Gastroesophageal sphincter (tissue), 3 donors: ENCODE results near the gene ZNF512.

Experiments
- EP300 ChIP-seq: sonication (generic); formaldehyde crosslinking; IDR thresholded peaks from one replicate; pipeline ENCODE4 v1.6.1; 2017; ENCODE audit warnings: antibody characterized with exemption, mild to moderate bottlenecking
- POLR2A ChIP-seq, 2 donors: fragments of 450-650 bp; IDR thresholded peaks; one replicate each; pipeline ENCODE4 v1.6.1; 2017; ENCODE audit warnings: antibody characterized with exemption in 2 of 2, mild to moderate bottlenecking in 2 of 2, moderate library complexity in 1 of 2
- TF ChIP-seq, protein P1 (sequence below), 4 experiments: fragments of 200-600 bp in 2 of 4; fragments of 450-650 bp in 2 of 4; sonication (generic) in 1 of 4; IDR thresholded peaks; one replicate each; pipeline ENCODE4 v1.5.1; 2017 to 2019; ENCODE audit warnings: antibody characterized with exemption in 4 of 4, mild to moderate bottlenecking in 2 of 4, moderate library complexity in 2 of 4

DNA sequence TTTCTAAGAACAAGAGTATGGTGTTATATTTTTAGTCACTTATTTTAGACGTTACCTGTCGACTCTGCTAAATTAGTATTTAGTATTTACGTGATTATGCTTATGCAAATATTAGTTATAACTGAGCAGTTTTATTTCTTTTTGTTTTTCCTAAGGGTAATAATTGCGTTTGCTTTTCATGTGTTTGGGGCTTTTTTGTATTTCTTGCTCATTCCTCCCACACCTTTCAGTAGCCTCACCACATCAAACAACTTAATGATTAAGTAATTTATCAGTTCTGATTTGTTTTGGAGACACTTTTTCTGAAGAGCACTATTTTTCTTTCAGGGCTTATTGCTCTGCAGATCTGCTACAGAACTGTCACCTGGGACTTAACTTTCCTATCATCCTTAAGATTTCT, 88.4 kb downstream of the ZNF512 start:
- TF ChIP-seq EP300 (no peak), POLR2A (IDR thresholded peaks at IDR 0.05) (no peak)
- TF ChIP-seq, protein P1, sequence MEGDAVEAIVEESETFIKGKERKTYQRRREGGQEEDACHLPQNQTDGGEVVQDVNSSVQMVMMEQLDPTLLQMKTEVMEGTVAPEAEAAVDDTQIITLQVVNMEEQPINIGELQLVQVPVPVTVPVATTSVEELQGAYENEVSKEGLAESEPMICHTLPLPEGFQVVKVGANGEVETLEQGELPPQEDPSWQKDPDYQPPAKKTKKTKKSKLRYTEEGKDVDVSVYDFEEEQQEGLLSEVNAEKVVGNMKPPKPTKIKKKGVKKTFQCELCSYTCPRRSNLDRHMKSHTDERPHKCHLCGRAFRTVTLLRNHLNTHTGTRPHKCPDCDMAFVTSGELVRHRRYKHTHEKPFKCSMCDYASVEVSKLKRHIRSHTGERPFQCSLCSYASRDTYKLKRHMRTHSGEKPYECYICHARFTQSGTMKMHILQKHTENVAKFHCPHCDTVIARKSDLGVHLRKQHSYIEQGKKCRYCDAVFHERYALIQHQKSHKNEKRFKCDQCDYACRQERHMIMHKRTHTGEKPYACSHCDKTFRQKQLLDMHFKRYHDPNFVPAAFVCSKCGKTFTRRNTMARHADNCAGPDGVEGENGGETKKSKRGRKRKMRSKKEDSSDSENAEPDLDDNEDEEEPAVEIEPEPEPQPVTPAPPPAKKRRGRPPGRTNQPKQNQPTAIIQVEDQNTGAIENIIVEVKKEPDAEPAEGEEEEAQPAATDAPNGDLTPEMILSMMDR (IDR thresholded peaks at IDR 0.05), result no peak
